ENCODE results near the gene DYNC1LI2. TPM values are rescaled to one million over a fixed set of nuclear protein-coding genes. Genes with fewer than 3 reads are reported as not detected.

DYNC1LI2 gene
- total RNA-seq, 1 experiment from 2014 or later: 94.2 TPM

DNA sequence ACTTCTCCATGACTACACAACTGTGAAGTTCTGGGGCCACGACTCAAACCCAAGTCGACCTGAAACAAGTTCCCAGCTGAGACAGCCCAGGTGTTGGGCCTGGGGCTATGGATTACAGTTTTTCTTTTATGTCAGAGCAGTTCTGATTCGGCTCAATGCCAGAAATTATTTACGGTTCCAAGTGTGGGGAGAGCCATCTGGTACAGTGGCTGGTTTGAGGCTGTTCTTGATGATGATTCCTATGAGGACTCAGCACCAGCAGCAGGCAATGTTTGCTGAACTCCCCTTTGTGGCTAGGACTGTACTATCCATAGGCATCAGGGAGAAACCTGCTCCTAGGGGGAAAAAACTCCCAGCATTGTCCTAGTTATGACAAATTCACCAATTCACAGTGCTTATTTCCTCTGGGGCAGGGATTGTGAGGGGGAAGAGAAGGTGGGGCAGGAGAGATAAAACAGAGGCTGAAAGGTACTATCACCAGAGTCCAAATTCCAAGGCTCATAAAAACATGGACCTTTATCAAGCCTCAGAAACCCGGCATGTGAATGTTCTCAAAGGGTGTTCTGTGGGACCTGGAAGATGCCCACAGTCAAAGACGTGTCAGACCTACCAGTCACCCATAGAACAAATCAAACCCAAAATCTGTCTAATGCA is 36.6 kb downstream of the DYNC1LI2 start:
- no peak for DNase-seq
- H3K79me2 ChIP-seq (ENCODE audit: insufficient read depth, low read length): no peaks in the 10 kb centered on the region
- H4K91ac ChIP-seq (ENCODE audit: insufficient read length, low read depth, low read length): no peak overlapping the region
- H3K27ac ChIP-seq (ENCODE audit: insufficient read length, low read depth, low read length): no peak overlapping the region
- no peaks in the 10 kb centered on the region for H3K79me1 ChIP-seq (ENCODE audit: insufficient read depth, low read depth, low read length, poor library complexity, severe bottlenecking)
- H3K23me2 ChIP-seq (ENCODE audit: insufficient read length, low read depth, low read length, poor library complexity, severe bottlenecking): no peaks in the 10 kb centered on the region
- H2BK5ac ChIP-seq (ENCODE audit: insufficient read length, low read length): no peak overlapping the region
- no peak overlapping the region for H4K8ac ChIP-seq (replicated peaks; ENCODE audit: insufficient read length, low read depth, low read length)
- Mint-ChIP-seq H3K27me3 (ENCODE audit: low read depth) (peaks cover 6% of the 10 kb centered on the region), H3K9me3 (peaks cover 4 to 9% of the 10 kb centered on the region in 2 experiments; a peak in 4 of 5 replicates), H3K36me3 (ENCODE audit: insufficient read depth in 1 of 3, low read depth in 3 of 3) (peaks cover 5 to 26% (median 6%) of the 10 kb centered on the region in 3 experiments; a peak in 6 of 7 replicates), H3K4me1 (peaks cover 0 to 6% of the 10 kb centered on the region in 2 experiments; a peak in 2 of 4 replicates), H3K27ac (peak overlapping the region in 1 of 3 experiments; percentile 20; a peak in 1 of 7 replicates), H3K4me3 (no peak overlapping the region)
- WGBS (ENCODE audit: extremely low coverage, insufficient read length, low lambda C conversion rate): no CpG with 5 or more reads among the region's 6 CpGs
- no peak overlapping the region for H2BK15ac ChIP-seq (ENCODE audit: low read depth, low read length)
- no peak overlapping the region for H3K18ac ChIP-seq (ENCODE audit: insufficient read length, low read depth, low read length)
- H3K4ac ChIP-seq (ENCODE audit: low read depth, low read length): no peak overlapping the region
- H3K9me3 ChIP-seq (ENCODE audit: control insufficient read depth, low read depth, low read length): no peaks in the 10 kb centered on the region
- TF ChIP-seq, protein P1, sequence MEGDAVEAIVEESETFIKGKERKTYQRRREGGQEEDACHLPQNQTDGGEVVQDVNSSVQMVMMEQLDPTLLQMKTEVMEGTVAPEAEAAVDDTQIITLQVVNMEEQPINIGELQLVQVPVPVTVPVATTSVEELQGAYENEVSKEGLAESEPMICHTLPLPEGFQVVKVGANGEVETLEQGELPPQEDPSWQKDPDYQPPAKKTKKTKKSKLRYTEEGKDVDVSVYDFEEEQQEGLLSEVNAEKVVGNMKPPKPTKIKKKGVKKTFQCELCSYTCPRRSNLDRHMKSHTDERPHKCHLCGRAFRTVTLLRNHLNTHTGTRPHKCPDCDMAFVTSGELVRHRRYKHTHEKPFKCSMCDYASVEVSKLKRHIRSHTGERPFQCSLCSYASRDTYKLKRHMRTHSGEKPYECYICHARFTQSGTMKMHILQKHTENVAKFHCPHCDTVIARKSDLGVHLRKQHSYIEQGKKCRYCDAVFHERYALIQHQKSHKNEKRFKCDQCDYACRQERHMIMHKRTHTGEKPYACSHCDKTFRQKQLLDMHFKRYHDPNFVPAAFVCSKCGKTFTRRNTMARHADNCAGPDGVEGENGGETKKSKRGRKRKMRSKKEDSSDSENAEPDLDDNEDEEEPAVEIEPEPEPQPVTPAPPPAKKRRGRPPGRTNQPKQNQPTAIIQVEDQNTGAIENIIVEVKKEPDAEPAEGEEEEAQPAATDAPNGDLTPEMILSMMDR (conservative IDR thresholded peaks at IDR 0.05): no peak
- no peak overlapping the region for H2AK5ac ChIP-seq (ENCODE audit: insufficient read length, low read length)
- no peak overlapping the region for H3K4me2 ChIP-seq (ENCODE audit: insufficient read depth, insufficient read length, low read length)
- H3K56ac ChIP-seq (ENCODE audit: insufficient read length, low read depth, low read length): no peak overlapping the region
- H4K5ac ChIP-seq (ENCODE audit: insufficient read length, low read depth, low read length): no peak overlapping the region
- H3K23ac ChIP-seq (ENCODE audit: insufficient read length, low read depth, low read length): no peak overlapping the region
- peaks cover 2% of the 10 kb centered on the region for H4K20me1 ChIP-seq (ENCODE audit: control insufficient read depth, insufficient read depth, insufficient read length)
- H3K4me1 ChIP-seq (ENCODE audit: insufficient read depth, low read length): no peaks in the 10 kb centered on the region
- no peak overlapping the region for H2BK12ac ChIP-seq (ENCODE audit: insufficient read length, low read depth, low read length)
- H3K27me3 ChIP-seq (ENCODE audit: insufficient read depth, low read length): no peaks in the 10 kb centered on the region
- no peak overlapping the region for H2BK20ac ChIP-seq (ENCODE audit: low read depth, low read length, poor library complexity, severe bottlenecking)
- H3T11ph ChIP-seq (ENCODE audit: low read length): no peak overlapping the region
- no peak overlapping the region for H2BK120ac ChIP-seq (ENCODE audit: low read depth, low read length, poor library complexity, severe bottlenecking)
- no peak overlapping the region for H3K9ac ChIP-seq (ENCODE audit: extremely low read depth, insufficient read length, low read length)
- no peak overlapping the region for H2AFZ ChIP-seq (ENCODE audit: low read length)
- H3K14ac ChIP-seq (ENCODE audit: insufficient read depth, low read length): no peak overlapping the region
